ENCODE data around the gene GAL3ST2.
"Not testable (repeated sequence)": the region's sequence is repeated elsewhere in the genome, so short reads cannot be mapped to it uniquely, and the experiment has no call there.

GRCh38 chr2:241833756-241834526 is 57.3 kb downstream of the GAL3ST2 start:
- TF ChIP-seq, protein P1, sequence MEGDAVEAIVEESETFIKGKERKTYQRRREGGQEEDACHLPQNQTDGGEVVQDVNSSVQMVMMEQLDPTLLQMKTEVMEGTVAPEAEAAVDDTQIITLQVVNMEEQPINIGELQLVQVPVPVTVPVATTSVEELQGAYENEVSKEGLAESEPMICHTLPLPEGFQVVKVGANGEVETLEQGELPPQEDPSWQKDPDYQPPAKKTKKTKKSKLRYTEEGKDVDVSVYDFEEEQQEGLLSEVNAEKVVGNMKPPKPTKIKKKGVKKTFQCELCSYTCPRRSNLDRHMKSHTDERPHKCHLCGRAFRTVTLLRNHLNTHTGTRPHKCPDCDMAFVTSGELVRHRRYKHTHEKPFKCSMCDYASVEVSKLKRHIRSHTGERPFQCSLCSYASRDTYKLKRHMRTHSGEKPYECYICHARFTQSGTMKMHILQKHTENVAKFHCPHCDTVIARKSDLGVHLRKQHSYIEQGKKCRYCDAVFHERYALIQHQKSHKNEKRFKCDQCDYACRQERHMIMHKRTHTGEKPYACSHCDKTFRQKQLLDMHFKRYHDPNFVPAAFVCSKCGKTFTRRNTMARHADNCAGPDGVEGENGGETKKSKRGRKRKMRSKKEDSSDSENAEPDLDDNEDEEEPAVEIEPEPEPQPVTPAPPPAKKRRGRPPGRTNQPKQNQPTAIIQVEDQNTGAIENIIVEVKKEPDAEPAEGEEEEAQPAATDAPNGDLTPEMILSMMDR (IDR thresholded peaks at IDR 0.05; ENCODE audit: low read length) = not testable (repeated sequence)
- TF ChIP-seq EZH2 (optimal IDR thresholded peaks at IDR 0.05; ENCODE audit: low read depth, low read length); EZH2phosphoT487 (IDR thresholded peaks at IDR 0.05; ENCODE audit: low read length): not testable (repeated sequence)
